ENCODE results near the gene CACNG4. TPM values are rescaled to one million over a fixed set of nuclear protein-coding genes. Genes with fewer than 3 reads are reported as not detected.

CACNG4 gene
- total RNA-seq, 1 experiment from 2014 or later: 40.3 TPM

GRCh38 chr17:66994361-66994760, 29.9 kb downstream of the CACNG4 start:
- in situ Hi-C loops (cut with HindIII; ENCODE audit: low pct_unique_long_range_greater_than_20kb, low sequenced_read_pairs): no loop called here
- H3K4me3 ChIP-seq (ENCODE audit: low read depth in 2 of 2, low read length in 2 of 2): no peak overlapping the region
- no peak for ATAC-seq
- H3K9me3 ChIP-seq (ENCODE audit: control insufficient read depth, insufficient read depth, low read depth, low read length): no peaks in the 10 kb centered on the region
- BruUV-seq (replicated peaks): no TSS peak
- no peaks in the 10 kb centered on the region for H3K36me3 ChIP-seq (ENCODE audit: control insufficient read depth, insufficient read depth, low read length)
- no peak overlapping the region for H3K27ac ChIP-seq (ENCODE audit: low read length)
- H3K27me3 ChIP-seq (ENCODE audit: control insufficient read depth, insufficient read depth, low read length): no peaks in the 10 kb centered on the region
- ChIA-PET CTCF (interaction anchor here (0.7 kb wide), 1 partner anchor 42 kb away, joined by 10 read pairs; no protein-coding TSS in a partner anchor), POLR2A (no interaction called here)
- intact Hi-C loops (cut with micrococcal nuclease; ENCODE audit: unreplicated experiment): no loop called here
- DNase-seq (ENCODE audit: low read depth, low spot score): no peak
- TF ChIP-seq CTCF (IDR thresholded peaks at IDR 0.05) (no peak), REST (IDR thresholded peaks at IDR 0.05; ENCODE audit: insufficient read depth in 1 of 2, low read depth in 2 of 2, low read length in 1 of 2) (no peak), SIN3A (IDR thresholded peaks at IDR 0.05; ENCODE audit: borderline replicate concordance, insufficient read depth, low read depth, low read length) (no peak), TCF7L2 (IDR thresholded peaks at IDR 0.05; ENCODE audit: low read depth, low read length) (no peak), POLR2AphosphoS5 (IDR thresholded peaks at IDR 0.05; ENCODE audit: low read depth, low read length) (no peak)
- H3K4me1 ChIP-seq (ENCODE audit: control insufficient read depth, insufficient read depth, low read length): no peaks in the 10 kb centered on the region

GRCh38 chr17:66994930-66995535, 30.5 kb downstream of the CACNG4 start:
- in situ Hi-C loops (cut with HindIII; ENCODE audit: low pct_unique_long_range_greater_than_20kb, low sequenced_read_pairs): no loop called here
- H3K9me3 ChIP-seq (ENCODE audit: control insufficient read depth, insufficient read depth, low read depth, low read length): no peaks in the 10 kb centered on the region
- DNase-seq (ENCODE audit: low read depth, low spot score): no peak
- no peaks in the 10 kb centered on the region for H3K27me3 ChIP-seq (ENCODE audit: control insufficient read depth, insufficient read depth, low read length)
- no TSS peak for BruUV-seq (replicated peaks)
- H3K36me3 ChIP-seq (ENCODE audit: control insufficient read depth, insufficient read depth, low read length): no peaks in the 10 kb centered on the region
- CTCF ChIA-PET: no interaction called here
- H3K4me3 ChIP-seq (ENCODE audit: low read depth in 2 of 2, low read length in 2 of 2): no peak overlapping the region
- POLR2A ChIA-PET: no interaction called here
- no peak for TF ChIP-seq TCF7L2 (IDR thresholded peaks at IDR 0.05; ENCODE audit: low read depth, low read length)
- TF ChIP-seq REST (IDR thresholded peaks at IDR 0.05; ENCODE audit: insufficient read depth in 1 of 2, low read depth in 2 of 2, low read length in 1 of 2): no peak
- no peak for TF ChIP-seq SIN3A (IDR thresholded peaks at IDR 0.05; ENCODE audit: borderline replicate concordance, insufficient read depth, low read depth, low read length)
- TF ChIP-seq CTCF (IDR thresholded peaks at IDR 0.05): no peak
- no peak for TF ChIP-seq POLR2AphosphoS5 (IDR thresholded peaks at IDR 0.05; ENCODE audit: low read depth, low read length)
- H3K27ac ChIP-seq (ENCODE audit: low read length): no peak overlapping the region
- no peaks in the 10 kb centered on the region for H3K4me1 ChIP-seq (ENCODE audit: control insufficient read depth, insufficient read depth, low read length)
- ATAC-seq: no peak
- intact Hi-C loops (cut with micrococcal nuclease; ENCODE audit: unreplicated experiment): no loop called here

Measured in Panc1 (cell line).